GM12878 (cell line): ENCODE results near the gene CYB5A. TPM values are rescaled to one million over a fixed set of nuclear protein-coding genes. Genes with fewer than 3 reads are reported as not detected.

Experiments used
- DPF2 ChIP-seq: fragments of 450-650 bp; IDR thresholded peaks from 2 replicates; pipeline ENCODE4 v1.6.1; 2017; ENCODE audit warnings: mild to moderate bottlenecking
- FOS ChIP-seq: IDR thresholded peaks from 3 replicates; pipeline ENCODE4 v1.6.1; 2011; ENCODE audit warnings: borderline replicate concordance; ENCODE audit not compliant: insufficient read length; ENCODE audit errors: extremely low read depth
- MEF2A ChIP-seq: IDR thresholded peaks from 2 replicates; pipeline ENCODE4 v1.6.1; 2011; ENCODE audit warnings: low read depth, mild to moderate bottlenecking, low read length, moderate library complexity; ENCODE audit not compliant: insufficient read depth
- MTA2 ChIP-seq: fragments of 450-650 bp; IDR thresholded peaks from 2 replicates; pipeline ENCODE4 v1.6.1; 2016; ENCODE audit warnings: low read depth, mild to moderate bottlenecking, moderate library complexity
- MYC ChIP-seq: IDR thresholded peaks from 2 replicates; pipeline ENCODE4 v1.6.1; 2011; ENCODE audit warnings: mild to moderate bottlenecking, low read length, moderate library complexity, inconsistent platforms; ENCODE audit not compliant: insufficient read depth, insufficient replicate concordance, insufficient read length, severe bottlenecking
- PKNOX1 ChIP-seq: fragments of 450-650 bp; IDR thresholded peaks from 2 replicates; pipeline ENCODE4 v1.6.1; 2016; ENCODE audit warnings: mild to moderate bottlenecking
- SP1 ChIP-seq: IDR thresholded peaks from one replicate; pipeline ENCODE4 v1.6.1; 2011; ENCODE audit warnings: low read depth, low read length
- ZBED1 ChIP-seq: IDR thresholded peaks from 2 replicates; pipeline ENCODE4 v1.6.1; 2016; ENCODE audit warnings: borderline replicate concordance
- ZBTB33 ChIP-seq: fragments of 450-650 bp; IDR thresholded peaks from 2 replicates; pipeline ENCODE4 v1.6.1; 2017; ENCODE audit warnings: mild to moderate bottlenecking
- ZNF217 ChIP-seq: fragments of 450-650 bp; IDR thresholded peaks from 2 replicates; pipeline ENCODE4 v1.6.1; 2017; ENCODE audit warnings: antibody characterized with exemption, mild to moderate bottlenecking
- ZNF592 ChIP-seq: fragments of 450-650 bp; IDR thresholded peaks from 2 replicates; pipeline ENCODE4 v1.6.1; 2017; ENCODE audit warnings: mild to moderate bottlenecking, moderate library complexity
- polyA plus RNA-seq, 11 experiments: library from polyadenylated mRNA; depleted of rRNA in 4 of 11; unstranded in 6 of 11; stranded (reverse) in 5 of 11; fragments of >200 nt; fragmentation: Nextera tagmentation in 4 of 11; fragmentation: Illumina TruSeq in 1 of 11; extraction: Ambion mirVana in 4 of 11; extraction: Trizol in 1 of 11; gene quantifications; 1 replicate in 1 of 11; 2 replicates in 10 of 11; pipeline versions ENCODE4 v1.2.1 to v1.2.3, GENCODE V29; 2011 to 2016; ENCODE audit warnings: inconsistent platforms in 2 of 11, missing spikeins in 2 of 11, low read depth in 1 of 11
- total RNA-seq, 4 experiments: library from RNA; depleted of rRNA in 3 of 4; stranded (reverse); fragments of >200 nt in 3 of 4; fragmentation: Illumina TruSeq in 1 of 4; extraction: Trizol in 1 of 4; gene quantifications; 2 replicates each; pipeline versions ENCODE4 v1.2.1 to v1.2.3, GENCODE V29; 2013 to 2021
- TF ChIP-seq, protein P1 (sequence below): fragments of 150-350 bp; IDR thresholded peaks from 2 replicates; pipeline ENCODE4 v1.6.1; 2014; ENCODE audit warnings: mild to moderate bottlenecking, low read depth, low read length
- TF ChIP-seq, protein P2 (sequence below): fragments of 450-650 bp; IDR thresholded peaks from 2 replicates; pipeline ENCODE4 v1.6.1; 2017; ENCODE audit warnings: borderline replicate concordance

The CYB5A gene
- total and polyA plus RNA-seq, 10 of the 15 experiments (the other 5 are each of a cell fraction or from before 2014, with no cell fraction given), result 60.2 to 129 (median 103) TPM

- no peak for TF ChIP-seq ZNF592
- no peak for TF ChIP-seq ZBTB33
- TF ChIP-seq, protein P1, sequence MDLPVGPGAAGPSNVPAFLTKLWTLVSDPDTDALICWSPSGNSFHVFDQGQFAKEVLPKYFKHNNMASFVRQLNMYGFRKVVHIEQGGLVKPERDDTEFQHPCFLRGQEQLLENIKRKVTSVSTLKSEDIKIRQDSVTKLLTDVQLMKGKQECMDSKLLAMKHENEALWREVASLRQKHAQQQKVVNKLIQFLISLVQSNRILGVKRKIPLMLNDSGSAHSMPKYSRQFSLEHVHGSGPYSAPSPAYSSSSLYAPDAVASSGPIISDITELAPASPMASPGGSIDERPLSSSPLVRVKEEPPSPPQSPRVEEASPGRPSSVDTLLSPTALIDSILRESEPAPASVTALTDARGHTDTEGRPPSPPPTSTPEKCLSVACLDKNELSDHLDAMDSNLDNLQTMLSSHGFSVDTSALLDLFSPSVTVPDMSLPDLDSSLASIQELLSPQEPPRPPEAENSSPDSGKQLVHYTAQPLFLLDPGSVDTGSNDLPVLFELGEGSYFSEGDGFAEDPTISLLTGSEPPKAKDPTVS, result no peak
- no peak for TF ChIP-seq MYC
- TF ChIP-seq ZBED1, result no peak
- TF ChIP-seq DPF2, result no peak
- TF ChIP-seq MTA2, result no peak
- TF ChIP-seq FOS, result no peak
- TF ChIP-seq SP1, result no peak
- TF ChIP-seq MEF2A, result no peak
- TF ChIP-seq ZNF217, result no peak
- TF ChIP-seq, protein P2, sequence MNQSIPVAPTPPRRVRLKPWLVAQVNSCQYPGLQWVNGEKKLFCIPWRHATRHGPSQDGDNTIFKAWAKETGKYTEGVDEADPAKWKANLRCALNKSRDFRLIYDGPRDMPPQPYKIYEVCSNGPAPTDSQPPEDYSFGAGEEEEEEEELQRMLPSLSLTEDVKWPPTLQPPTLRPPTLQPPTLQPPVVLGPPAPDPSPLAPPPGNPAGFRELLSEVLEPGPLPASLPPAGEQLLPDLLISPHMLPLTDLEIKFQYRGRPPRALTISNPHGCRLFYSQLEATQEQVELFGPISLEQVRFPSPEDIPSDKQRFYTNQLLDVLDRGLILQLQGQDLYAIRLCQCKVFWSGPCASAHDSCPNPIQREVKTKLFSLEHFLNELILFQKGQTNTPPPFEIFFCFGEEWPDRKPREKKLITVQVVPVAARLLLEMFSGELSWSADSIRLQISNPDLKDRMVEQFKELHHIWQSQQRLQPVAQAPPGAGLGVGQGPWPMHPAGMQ, result no peak
- TF ChIP-seq PKNOX1, result no peak
- TF ChIP-seq, all 136 proteins: peak for 0
These were observed 44.9 kb upstream of the CYB5A start (continued) for GRCh38 chr18:74336656-74337055.
